HepG2 (cell line): ENCODE data around the gene B3GNT9. TPM values are rescaled to one million over a fixed set of nuclear protein-coding genes. Genes with fewer than 3 reads are reported as not detected.
A peak's percentile ranks its signal among the peaks of the same experiment; 100 is the strongest.

Experiments
- ATAC-seq: fragments of 200-7000 bp; cut with Tn5 transposase; 3 replicates; pipeline ENCODE4 v1.9.1; 2020; ENCODE audit warnings: mild to moderate bottlenecking, moderate library complexity
- BruUV-seq: library from RNA; stranded (reverse); fragments of 400-500 nt; replicated peaks from 2 replicates; lab custom pipeline; 2021; lab: Mats Ljungman, UMichigan
- CTCF ChIA-PET: fragments of 300-600 bp; formaldehyde crosslinking; extraction: SDS; loops from one replicate; lab custom pipeline; 2021; ENCODE audit warnings: low total read pairs, inconsistent platforms, low intra/inter-chr PET ratio; lab: Yijun Ruan, JAX
- POLR2A ChIA-PET: fragments of 350-600 bp; sonication (Branson Sonifier 250); formaldehyde crosslinking; loops from one replicate; lab custom pipeline; 2020; ENCODE audit warnings: antibody characterized with exemption, inconsistent platforms; lab: Yijun Ruan, JAX
- DNase-seq: peaks from one replicate; pipeline ENCODE4 v3.0.0-alpha.2; 2015; ENCODE audit warnings: low spot score
- FAIRE-seq: peaks from 3 replicates; lab custom pipeline; 2011; peaks lifted over from hg19 to GRCh38; lab: Jason Lieb, UNC
- H2AFZ ChIP-seq: one replicate; pipeline ENCODE4 v1.6.1; 2011; ENCODE audit warnings: low read length, inconsistent platforms
- H3K27ac ChIP-seq: fragments of 300-600 bp; 3 replicates; pipeline ENCODE4 v1.8.0; 2011; ENCODE audit warnings: mixed run types, mild to moderate bottlenecking, mixed read lengths, low read length, inconsistent platforms; ENCODE audit not compliant: insufficient read depth; ENCODE audit errors: extremely low read length
- H3K27me3 ChIP-seq, 2 experiments: fragments of 200-600 bp in 1 of 2; 2 replicates in 1 of 2; 3 replicates in 1 of 2; pipeline versions ENCODE4 v1.6.0 to v1.8.0; 2011; ENCODE audit warnings: low read length in 2 of 2, mild to moderate bottlenecking in 2 of 2, moderate library complexity in 2 of 2, inconsistent platforms in 1 of 2; ENCODE audit not compliant: insufficient read depth in 2 of 2, control insufficient read depth in 1 of 2
- H3K36me3 ChIP-seq, 2 experiments: fragments of 200-600 bp in 1 of 2; replicated peaks in 1 of 2; 2 replicates in 1 of 2; 3 replicates in 1 of 2; pipeline versions ENCODE4 v1.5.1 to v1.8.0; 2011; ENCODE audit warnings: low read length in 2 of 2, inconsistent platforms in 1 of 2; ENCODE audit not compliant: insufficient read depth in 2 of 2, control insufficient read depth in 1 of 2
- H3K4me1 ChIP-seq: 2 replicates; pipeline ENCODE4 v1.5.1; 2012; ENCODE audit warnings: low read length, inconsistent platforms; ENCODE audit not compliant: insufficient read depth
- H3K4me2 ChIP-seq: 2 replicates; pipeline ENCODE4 v1.6.0; 2011; ENCODE audit warnings: low read depth, low read length, inconsistent platforms
- H3K4me3 ChIP-seq, 3 experiments: fragments of 200-600 bp in 1 of 3; sonication (generic), shearing (Covaris generic) in 1 of 3; replicated peaks in 1 of 3; 2 replicates each; pipeline ENCODE4 v1.5.1; 2011 to 2016; ENCODE audit warnings: low read length in 3 of 3, inconsistent platforms in 2 of 3, low read depth in 2 of 3, mild to moderate bottlenecking in 2 of 3, control low read depth in 1 of 3, mixed read lengths in 1 of 3; ENCODE audit not compliant: insufficient read depth in 1 of 3
- H3K79me2 ChIP-seq: one replicate; pipeline ENCODE4 v1.6.1; 2011; ENCODE audit warnings: low read length, inconsistent platforms; ENCODE audit not compliant: insufficient read depth
- H3K9ac ChIP-seq: 2 replicates; pipeline ENCODE4 v1.6.0; 2011; ENCODE audit warnings: mild to moderate bottlenecking, low read depth, low read length, inconsistent platforms; ENCODE audit not compliant: insufficient read depth
- H3K9me3 ChIP-seq: 2 replicates; pipeline ENCODE4 v1.5.1; 2012; ENCODE audit warnings: mild to moderate bottlenecking, low read length
- H4K20me1 ChIP-seq: 2 replicates; pipeline ENCODE4 v1.6.0; 2011; ENCODE audit warnings: inconsistent platforms, mild to moderate bottlenecking, low read length, moderate library complexity; ENCODE audit not compliant: insufficient read depth
- GZF1 ChIP-seq: sonication (generic); formaldehyde crosslinking; IDR thresholded peaks from 2 replicates; pipeline ENCODE4 v1.5.1; 2020; ENCODE audit warnings: mild to moderate bottlenecking, missing genetic modification reagents
- HNRNPLL ChIP-seq: fragments of 200-400 bp; formaldehyde crosslinking; IDR thresholded peaks from 2 replicates; pipeline ENCODE4 v1.6.1; 2017; ENCODE audit warnings: mild to moderate bottlenecking, low read depth, low read length; ENCODE audit not compliant: poor library complexity, severe bottlenecking
- HOXD1 ChIP-seq: sonication (generic); formaldehyde crosslinking; IDR thresholded peaks from 2 replicates; pipeline ENCODE4 v1.5.0; 2020; ENCODE audit warnings: missing genetic modification reagents
- MATR3 ChIP-seq: sonication (generic); formaldehyde crosslinking; IDR thresholded peaks from 2 replicates; pipeline ENCODE4 v1.4.0; 2020; ENCODE audit warnings: missing genetic modification reagents
- RAD21 ChIP-seq: fragments of 450-650 bp; formaldehyde crosslinking; IDR thresholded peaks from 2 replicates; pipeline ENCODE4 v1.5.0; 2020; ENCODE audit warnings: mild to moderate bottlenecking
- SAP130 ChIP-seq: IDR thresholded peaks from 2 replicates; pipeline ENCODE4 v1.6.1; 2016; ENCODE audit warnings: low read depth
- ZNF407 ChIP-seq: sonication (generic); formaldehyde crosslinking; IDR thresholded peaks from one replicate; pipeline ENCODE4 v1.5.1; 2020; ENCODE audit warnings: mild to moderate bottlenecking, missing genetic modification reagents; ENCODE audit errors: not compliant biosample characterization
- ZNF687 ChIP-seq: sonication (generic); formaldehyde crosslinking; IDR thresholded peaks from 2 replicates; pipeline ENCODE4 v1.5.1; 2020; ENCODE audit warnings: mild to moderate bottlenecking, missing genetic modification reagents, moderate library complexity
- WGBS: methylation state at CpG from one replicate; pipeline ENCODE4 v1.1.6; 2017; ENCODE audit warnings: low lambda C conversion rate; 5-methylcytosine and 5-hydroxymethylcytosine counted together
- in situ Hi-C: cut with HindIII; loops from 2 replicates; pipeline ENCODE4 v1.10.0; 2017; ENCODE audit warnings: low pct_unique_long_range_greater_than_20kb; ENCODE audit not compliant: extremely low pct_ligation_motif_present
- intact Hi-C: fragments of 100-400 bp; cut with micrococcal nuclease; formaldehyde crosslinking; loops from one replicate; pipeline ENCODE4 v1.10.0; 2022; ENCODE audit not compliant: unreplicated experiment
- polyA plus RNA-seq, 8 experiments: library from polyadenylated mRNA; depleted of rRNA in 3 of 8; stranded (reverse) in 7 of 8; unstranded in 1 of 8; fragments of >200 nt; fragmentation: Illumina TruSeq in 4 of 8; extraction: Trizol in 4 of 8; gene quantifications; 2 replicates each; pipeline versions ENCODE4 v1.2.1 to v1.2.3, GENCODE V29; 2011 to 2016; ENCODE audit warnings: low read depth in 4 of 8, missing spikeins in 1 of 8, mixed read lengths in 1 of 8; ENCODE audit not compliant: insufficient read depth in 1 of 8
- total RNA-seq, 5 experiments: library from RNA; depleted of rRNA; stranded (reverse); fragments of >200 nt; fragmentation: Illumina TruSeq; extraction: Trizol; gene quantifications; 2 replicates each; pipeline ENCODE4 v1.2.3, GENCODE V29; 2016; ENCODE audit warnings: low read depth in 1 of 5

Gene B3GNT9
- total and polyA plus RNA-seq, 2 of the 13 experiments (the other 11 are each of a cell fraction or from before 2014, with no cell fraction given) = 1.5 to 3.1 TPM

- no peak overlapping the region for H3K4me3 ChIP-seq
- H4K20me1 ChIP-seq = peaks cover 9% of the 10 kb centered on the region; the same call in 1 of the 2 replicates
- ATAC-seq (no peak), FAIRE-seq (no peak), DNase-seq (no peak)
- H3K9ac ChIP-seq = no peak overlapping the region
- H3K36me3 ChIP-seq = peaks cover 31 to 47% of the 10 kb centered on the region in 2 experiments
- in situ Hi-C loops (no loop called here), intact Hi-C loops (loop anchor here (10.0 kb wide), 1 partner anchor 255 kb away; no protein-coding TSS in a partner anchor)
- BruUV-seq = no TSS peak
- H3K79me2 ChIP-seq = no peaks in the 10 kb centered on the region
- CTCF ChIA-PET = no interaction called here
- peaks cover 18% of the 10 kb centered on the region for H3K4me1 ChIP-seq
- H2AFZ ChIP-seq = no peak overlapping the region
- no peak overlapping the region for H3K27ac ChIP-seq
- 97% methylated on average over 77 of the region's 77 CpGs for WGBS
- no peaks in the 10 kb centered on the region for H3K9me3 ChIP-seq
- H3K27me3 ChIP-seq = no peaks in the 10 kb centered on the region; a peak in 1 of 5 replicates
- POLR2A ChIA-PET = interaction anchor here (0.5 to 4.1 kb wide), 5 partner anchors 8 to 132 kb away, joined by 3 to 19 read pairs (median 13); partner anchors contain the start of genes FBXL8 and TRADD
- H3K4me2 ChIP-seq = no peak overlapping the region
- 0 out of 2 replicates have a peak, but pooled peaks have one; percentile 16 for TF ChIP-seq HOXD1
- peak; percentile 26 for TF ChIP-seq HNRNPLL
- peak; percentile 53; the same call in 1 of the 2 replicates for TF ChIP-seq ZNF687 (CRISPR knock-in tag)
- TF ChIP-seq GZF1 (CRISPR knock-in tag) = 0 out of 2 replicates have a peak, but pooled peaks have one; percentile 30
- TF ChIP-seq ZNF407 = peak; percentile 46
- TF ChIP-seq SAP130 = no peak
- no peak for TF ChIP-seq MATR3 (CRISPR knock-in tag)
- 0 out of 2 replicates have a peak, but pooled peaks have one; percentile 3 for TF ChIP-seq RAD21 (CRISPR knock-in tag)
Measured at GRCh38 chr16:67149276-67150046, 1.3 kb downstream of the B3GNT9 start.
